HepG2 (cell line): Measurements from ENCODE around the gene FNDC4. TPM values are rescaled to one million over a fixed set of nuclear protein-coding genes. Genes with fewer than 3 reads are reported as not detected.

Experiments
- AKAP8 ChIP-seq: sonication (generic); formaldehyde crosslinking; IDR thresholded peaks from 2 replicates; pipeline ENCODE4 v1.5.1; 2020; ENCODE audit warnings: mild to moderate bottlenecking, missing genetic modification reagents
- BRD4 ChIP-seq: sonication (generic); formaldehyde crosslinking; IDR thresholded peaks from 2 replicates; pipeline ENCODE4 v1.4.0; 2020; ENCODE audit warnings: missing genetic modification reagents
- CBX1 ChIP-seq: IDR thresholded peaks from one replicate; pipeline ENCODE4 v1.6.1; 2016; ENCODE audit warnings: antibody characterized with exemption, low read depth
- FOXA3 ChIP-seq: IDR thresholded peaks from 2 replicates; pipeline ENCODE4 v1.6.1; 2016; ENCODE audit warnings: missing genetic modification reagents, missing compliant biosample characterization
- HNF4A ChIP-seq: sonication (generic); formaldehyde crosslinking; IDR thresholded peaks from 2 replicates; pipeline ENCODE4 v1.4.0; 2020; ENCODE audit warnings: missing genetic modification reagents
- JUNB ChIP-seq: sonication (generic); formaldehyde crosslinking; IDR thresholded peaks from 2 replicates; pipeline ENCODE4 v1.8.0; 2022; ENCODE audit warnings: missing genetic modification reagents, mild to moderate bottlenecking, borderline replicate concordance
- MTA1 ChIP-seq: sonication (generic); formaldehyde crosslinking; IDR thresholded peaks from 2 replicates; pipeline ENCODE4 v1.4.0; 2020; ENCODE audit warnings: missing genetic modification reagents, mild to moderate bottlenecking, borderline replicate concordance
- PHF5A ChIP-seq: IDR thresholded peaks from one replicate; pipeline ENCODE4 v1.6.1; 2018; ENCODE audit warnings: low read depth, missing genetic modification reagents; ENCODE audit not compliant: unreplicated experiment
- PITX1 ChIP-seq: sonication (generic); formaldehyde crosslinking; IDR thresholded peaks from 2 replicates; pipeline ENCODE4 v1.5.1; 2020; ENCODE audit warnings: mild to moderate bottlenecking, missing genetic modification reagents
- RBM39 ChIP-seq: fragments of 200-400 bp; formaldehyde crosslinking; IDR thresholded peaks from one replicate; pipeline ENCODE4 v1.6.1; 2018; ENCODE audit warnings: antibody characterized with exemption, mild to moderate bottlenecking, low read depth, low read length; ENCODE audit not compliant: poor library complexity, severe bottlenecking
- RFX3 ChIP-seq: IDR thresholded peaks from 2 replicates; pipeline ENCODE4 v1.6.1; 2016; ENCODE audit warnings: missing biosample characterization, missing genetic modification reagents
- SALL2 ChIP-seq: sonication (generic); formaldehyde crosslinking; IDR thresholded peaks from 2 replicates; pipeline ENCODE4 v1.8.1; 2023; ENCODE audit warnings: mild to moderate bottlenecking, missing genetic modification reagents, inconsistent platforms
- SMARCC2 ChIP-seq: fragments of 450-650 bp; IDR thresholded peaks from 2 replicates; pipeline ENCODE4 v1.6.1; 2017; ENCODE audit warnings: antibody characterized with exemption, mild to moderate bottlenecking
- SNRNP70 ChIP-seq: fragments of 200-400 bp; formaldehyde crosslinking; IDR thresholded peaks from 2 replicates; pipeline ENCODE4 v1.6.1; 2017; ENCODE audit warnings: mild to moderate bottlenecking, low read depth, low read length, moderate library complexity
- SSRP1 ChIP-seq: IDR thresholded peaks from 2 replicates; pipeline ENCODE4 v1.6.1; 2016; ENCODE audit warnings: control low read depth
- TGIF2 ChIP-seq: IDR thresholded peaks from 2 replicates; pipeline ENCODE4 v1.6.1; 2016; ENCODE audit warnings: control low read depth, missing compliant biosample characterization
- ZNF143 ChIP-seq: sonication (generic); formaldehyde crosslinking; IDR thresholded peaks from 2 replicates; pipeline ENCODE4 v1.4.0; 2020; ENCODE audit warnings: missing genetic modification reagents
- ZNF292 ChIP-seq: sonication (generic); formaldehyde crosslinking; IDR thresholded peaks from 2 replicates; pipeline ENCODE4 v1.8.1; 2022; ENCODE audit warnings: mild to moderate bottlenecking, low read depth, missing genetic modification reagents, borderline replicate concordance
- ZNF335 ChIP-seq: sonication (generic); formaldehyde crosslinking; IDR thresholded peaks from 2 replicates; pipeline ENCODE4 v1.4.0; 2020; ENCODE audit warnings: missing genetic modification reagents
- ZNF34 ChIP-seq: sonication (generic); formaldehyde crosslinking; IDR thresholded peaks from 2 replicates; pipeline ENCODE4 v1.4.0; 2020; ENCODE audit warnings: mild to moderate bottlenecking, missing genetic modification reagents, borderline replicate concordance
- polyA plus RNA-seq, 8 experiments: library from polyadenylated mRNA; depleted of rRNA in 3 of 8; stranded (reverse) in 7 of 8; unstranded in 1 of 8; fragments of >200 nt; fragmentation: Illumina TruSeq in 4 of 8; extraction: Trizol in 4 of 8; gene quantifications; 2 replicates each; pipeline versions ENCODE4 v1.2.1 to v1.2.3, GENCODE V29; 2011 to 2016; ENCODE audit warnings: low read depth in 4 of 8, missing spikeins in 1 of 8, mixed read lengths in 1 of 8; ENCODE audit not compliant: insufficient read depth in 1 of 8
- total RNA-seq, 5 experiments: library from RNA; depleted of rRNA; stranded (reverse); fragments of >200 nt; fragmentation: Illumina TruSeq; extraction: Trizol; gene quantifications; 2 replicates each; pipeline ENCODE4 v1.2.3, GENCODE V29; 2016; ENCODE audit warnings: low read depth in 1 of 5
- TF ChIP-seq, protein P1 (sequence below): sonication (generic); formaldehyde crosslinking; IDR thresholded peaks from 2 replicates; pipeline ENCODE4 v1.8.0; 2022; ENCODE audit warnings: mild to moderate bottlenecking, missing genetic modification reagents
- TF ChIP-seq, protein P2 (sequence below): sonication (generic); formaldehyde crosslinking; IDR thresholded peaks from 2 replicates; pipeline ENCODE4 v1.5.1; 2020; ENCODE audit warnings: missing genetic modification reagents, mild to moderate bottlenecking, borderline replicate concordance
- TF ChIP-seq, protein P3 (sequence below): sonication (generic); formaldehyde crosslinking; IDR thresholded peaks from 2 replicates; pipeline ENCODE4 v1.5.0; 2020; ENCODE audit warnings: mild to moderate bottlenecking, low read depth, missing genetic modification reagents, borderline replicate concordance
- TF ChIP-seq, protein P4 (sequence below): sonication (generic); formaldehyde crosslinking; IDR thresholded peaks from 2 replicates; pipeline ENCODE4 v1.9.0; 2021; ENCODE audit warnings: missing genetic modification reagents, mild to moderate bottlenecking, borderline replicate concordance

Gene FNDC4
- total and polyA plus RNA-seq, 2 of the 13 experiments (the other 11 are each of a cell fraction or from before 2014, with no cell fraction given) = 9.0 to 17.4 TPM

GRCh38 chr2:27494284-27494943, 586 bp downstream of the FNDC4 start (continued):
- TF ChIP-seq, protein P1, sequence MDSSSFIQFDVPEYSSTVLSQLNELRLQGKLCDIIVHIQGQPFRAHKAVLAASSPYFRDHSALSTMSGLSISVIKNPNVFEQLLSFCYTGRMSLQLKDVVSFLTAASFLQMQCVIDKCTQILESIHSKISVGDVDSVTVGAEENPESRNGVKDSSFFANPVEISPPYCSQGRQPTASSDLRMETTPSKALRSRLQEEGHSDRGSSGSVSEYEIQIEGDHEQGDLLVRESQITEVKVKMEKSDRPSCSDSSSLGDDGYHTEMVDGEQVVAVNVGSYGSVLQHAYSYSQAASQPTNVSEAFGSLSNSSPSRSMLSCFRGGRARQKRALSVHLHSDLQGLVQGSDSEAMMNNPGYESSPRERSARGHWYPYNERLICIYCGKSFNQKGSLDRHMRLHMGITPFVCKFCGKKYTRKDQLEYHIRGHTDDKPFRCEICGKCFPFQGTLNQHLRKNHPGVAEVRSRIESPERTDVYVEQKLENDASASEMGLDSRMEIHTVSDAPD (CRISPR knock-in tag) = no peak
- TF ChIP-seq ZNF34 (0 out of 2 replicates have a peak, but pooled peaks have one; percentile 49), ZNF292 (CRISPR knock-in tag) (no peak), CBX1 (peak; percentile 17), PITX1 (no peak), SSRP1 (CRISPR knock-in tag) (0 out of 2 replicates have a peak, but pooled peaks have one; percentile 51), SNRNP70 (no peak), SMARCC2 (no peak), HNF4A (CRISPR knock-in tag) (no peak; the same call in 1 of the 2 replicates), FOXA3 (no peak), AKAP8 (CRISPR knock-in tag) (no peak), SALL2 (peak; percentile 42; the same call in 1 of the 2 replicates), TGIF2 (CRISPR knock-in tag) (no peak), BRD4 (CRISPR knock-in tag) (no peak), RFX3 (CRISPR knock-in tag) (no peak), ZNF335 (0 out of 2 replicates have a peak, but pooled peaks have one; percentile 33), ZNF143 (CRISPR knock-in tag) (no peak), RBM39 (peak; percentile 60), MTA1 (CRISPR knock-in tag) (peak; percentile 53; the same call in 1 of the 2 replicates), PHF5A (no peak), JUNB (CRISPR knock-in tag) (no peak)
- TF ChIP-seq, protein P2, sequence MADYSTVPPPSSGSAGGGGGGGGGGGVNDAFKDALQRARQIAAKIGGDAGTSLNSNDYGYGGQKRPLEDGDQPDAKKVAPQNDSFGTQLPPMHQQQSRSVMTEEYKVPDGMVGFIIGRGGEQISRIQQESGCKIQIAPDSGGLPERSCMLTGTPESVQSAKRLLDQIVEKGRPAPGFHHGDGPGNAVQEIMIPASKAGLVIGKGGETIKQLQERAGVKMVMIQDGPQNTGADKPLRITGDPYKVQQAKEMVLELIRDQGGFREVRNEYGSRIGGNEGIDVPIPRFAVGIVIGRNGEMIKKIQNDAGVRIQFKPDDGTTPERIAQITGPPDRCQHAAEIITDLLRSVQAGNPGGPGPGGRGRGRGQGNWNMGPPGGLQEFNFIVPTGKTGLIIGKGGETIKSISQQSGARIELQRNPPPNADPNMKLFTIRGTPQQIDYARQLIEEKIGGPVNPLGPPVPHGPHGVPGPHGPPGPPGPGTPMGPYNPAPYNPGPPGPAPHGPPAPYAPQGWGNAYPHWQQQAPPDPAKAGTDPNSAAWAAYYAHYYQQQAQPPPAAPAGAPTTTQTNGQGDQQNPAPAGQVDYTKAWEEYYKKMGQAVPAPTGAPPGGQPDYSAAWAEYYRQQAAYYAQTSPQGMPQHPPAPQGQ (CRISPR knock-in tag) = no peak
- TF ChIP-seq, protein P3, sequence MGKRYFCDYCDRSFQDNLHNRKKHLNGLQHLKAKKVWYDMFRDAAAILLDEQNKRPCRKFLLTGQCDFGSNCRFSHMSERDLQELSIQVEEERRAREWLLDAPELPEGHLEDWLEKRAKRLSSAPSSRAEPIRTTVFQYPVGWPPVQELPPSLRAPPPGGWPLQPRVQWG (CRISPR knock-in tag) = no peak
- TF ChIP-seq, protein P4, sequence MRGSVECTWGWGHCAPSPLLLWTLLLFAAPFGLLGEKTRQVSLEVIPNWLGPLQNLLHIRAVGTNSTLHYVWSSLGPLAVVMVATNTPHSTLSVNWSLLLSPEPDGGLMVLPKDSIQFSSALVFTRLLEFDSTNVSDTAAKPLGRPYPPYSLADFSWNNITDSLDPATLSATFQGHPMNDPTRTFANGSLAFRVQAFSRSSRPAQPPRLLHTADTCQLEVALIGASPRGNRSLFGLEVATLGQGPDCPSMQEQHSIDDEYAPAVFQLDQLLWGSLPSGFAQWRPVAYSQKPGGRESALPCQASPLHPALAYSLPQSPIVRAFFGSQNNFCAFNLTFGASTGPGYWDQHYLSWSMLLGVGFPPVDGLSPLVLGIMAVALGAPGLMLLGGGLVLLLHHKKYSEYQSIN (CRISPR knock-in tag) = no peak
